Measurements from ENCODE around the gene SCIMP. TPM values are rescaled to one million over a fixed set of nuclear protein-coding genes. Genes with fewer than 3 reads are reported as not detected.

The SCIMP gene
- not detected in 2 replicates for total RNA-seq

GRCh38 chr17:5234645-5235576, at the start of gene SCIMP:
Gene SCIMP, minus strand, starts transcription at chr17:5234860. Its CDS starts 105 bp downstream, at chr17:5234755.

DNA sequence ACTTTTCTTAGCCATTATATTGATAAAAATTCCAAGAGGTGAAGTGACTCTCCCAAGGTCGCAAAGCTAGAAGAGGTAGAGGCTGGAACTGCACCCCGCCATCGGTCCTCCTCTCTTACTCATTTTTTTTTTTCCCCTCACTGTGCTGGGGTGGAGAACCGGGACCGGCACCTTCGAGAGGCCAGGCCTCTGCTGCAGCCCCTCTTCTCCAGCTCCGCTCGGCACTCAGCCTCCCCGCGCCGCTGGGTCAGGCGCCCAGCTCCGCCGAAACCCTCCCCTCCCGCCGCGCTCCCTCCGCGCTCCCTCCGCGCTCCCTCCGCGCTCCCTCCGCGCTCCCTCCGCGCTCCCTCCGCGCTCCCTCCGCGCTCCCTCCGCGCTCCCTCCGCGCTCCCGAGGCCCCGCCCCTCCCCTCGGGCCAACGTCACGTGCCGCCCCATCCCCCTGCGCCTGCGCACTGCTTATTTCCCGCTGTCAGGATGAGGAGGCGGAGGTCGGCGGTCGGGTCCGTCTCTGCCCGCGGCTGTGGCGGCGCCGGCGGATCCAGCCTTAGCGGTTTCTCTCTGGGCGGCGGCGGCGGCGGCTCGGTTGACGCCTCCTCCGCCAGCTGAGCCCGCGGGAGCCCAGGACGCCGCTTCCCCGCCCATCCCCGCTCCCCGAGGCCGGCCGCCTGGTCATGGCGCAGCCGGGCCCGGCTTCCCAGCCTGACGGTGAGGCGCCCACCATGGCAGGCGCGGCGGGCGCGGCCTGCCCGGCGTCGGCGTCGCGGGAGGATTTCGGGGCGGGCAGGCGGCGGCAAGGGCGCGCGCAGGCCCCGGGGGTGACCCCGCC, 47.4 kb upstream of the SCIMP start, which contains the start of gene RABEP1:
RABEP1 (plus strand) TSS at position 471 of the 828 bp plus-strand sequence; CDS start at position 674, 203 bp downstream.

DNA sequence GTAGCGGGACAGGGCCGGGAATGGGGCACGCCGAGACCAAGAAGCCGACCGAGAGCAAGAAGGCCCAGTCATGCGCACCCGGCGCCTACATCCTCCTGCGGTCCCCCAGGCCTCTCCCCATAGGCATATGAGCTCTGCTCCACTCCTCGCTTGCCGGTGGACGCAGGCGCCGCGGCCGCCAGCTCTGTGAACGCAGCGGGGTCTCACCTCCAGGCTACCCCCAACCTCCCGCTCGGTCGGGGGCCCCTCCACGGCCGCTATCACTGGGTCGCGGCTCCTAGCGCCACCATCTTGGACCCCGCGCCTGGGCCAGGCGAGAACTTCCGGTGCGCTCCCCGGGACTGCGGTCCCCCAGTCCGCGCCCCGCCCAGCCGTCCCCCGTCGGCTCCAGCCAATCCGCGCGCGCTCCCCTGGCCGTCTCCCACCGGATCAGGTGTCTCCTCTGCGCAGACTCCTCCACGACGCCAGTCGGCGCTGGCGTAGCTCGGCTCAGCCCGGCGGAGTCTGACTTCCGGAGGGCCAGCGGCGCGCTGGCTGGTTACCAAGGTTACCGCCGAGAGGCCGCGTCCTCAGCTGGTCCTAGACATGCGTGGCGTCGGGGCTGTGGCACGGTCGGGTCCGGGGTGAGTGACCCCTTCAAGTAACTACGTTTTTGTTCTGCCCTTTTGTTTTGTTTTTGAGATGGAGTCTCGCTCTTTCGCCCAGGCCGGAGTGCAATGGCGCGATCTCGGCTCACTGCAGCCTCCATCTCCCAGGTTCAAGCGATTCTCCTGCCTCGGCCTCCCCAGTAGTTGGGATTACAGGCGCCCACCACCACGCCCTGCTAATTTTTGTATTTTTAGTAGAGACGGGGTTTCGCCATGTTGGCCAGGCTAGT, 42.9 kb downstream of the SCIMP start, which contains the start of gene ZNF594:
ZNF594 (minus strand) TSS at position 328 of the 877 bp plus-strand sequence. CDS start 7,612 bp downstream, outside the sequence.

Other genes starting within 250 kb of the SCIMP start
- 11.8 and 18.3 TPM in 2 replicates for gene CAMTA2, start 247.2 kb downstream of the SCIMP start, total RNA-seq
- 0.42 TPM in 1 of 2 replicates, not detected in the other for gene INCA1, start 237.3 kb downstream of the SCIMP start, total RNA-seq
- gene KIF1C, start 236.9 kb downstream of the SCIMP start, total RNA-seq = 85.1 and 85.2 TPM in 2 replicates
- 0.35 and 0.70 TPM in 2 replicates for gene SLC52A1, start 199.4 kb downstream of the SCIMP start, total RNA-seq
- 0.14 and 0.71 TPM in 2 replicates for gene ZFP3, start 156.4 kb downstream of the SCIMP start, total RNA-seq
- 1.6 and 3.4 TPM in 2 replicates for gene ZNF232, start 123.0 kb downstream of the SCIMP start, total RNA-seq
- not detected in 2 replicates for gene USP6, start 118.8 kb downstream of the SCIMP start, total RNA-seq
- gene ZNF594, start 43.0 kb downstream of the SCIMP start, total RNA-seq = 3.3 and 8.1 TPM in 2 replicates
- gene RABEP1, start 47.4 kb upstream of the SCIMP start, total RNA-seq = 21.5 and 21.7 TPM in 2 replicates
- 64.2 and 77.8 TPM in 2 replicates for gene NUP88, start 184.8 kb upstream of the SCIMP start, total RNA-seq
- gene RPAIN, start 185.3 kb upstream of the SCIMP start, total RNA-seq = 29.5 and 41.8 TPM in 2 replicates
- 324 and 365 TPM in 2 replicates for gene C1QBP, start 204.3 kb upstream of the SCIMP start, total RNA-seq
- 7.6 and 8.9 TPM in 2 replicates for gene DHX33, start 234.1 kb upstream of the SCIMP start, total RNA-seq

Data from airway epithelial cell (primary cell).